HG02678 (cell line): ENCODE data around the gene CLSTN2.

Experiments
- ATAC-seq: cut with Tn5 transposase; IDR thresholded peaks from one replicate; pipeline ENCODE4 v1.9.1; 2021; ENCODE audit warnings: mild to moderate bottlenecking, moderate library complexity; ENCODE audit not compliant: unreplicated experiment

CLSTN2 gene

GRCh38 chr3:140368223-140368811 lies 433.3 kb downstream of the CLSTN2 start:
- no peak for ATAC-seq

- ATAC-seq: no peak
Observed at GRCh38 chr3:140370686-140371085, 435.7 kb downstream of the CLSTN2 start.

GRCh38 chr3:140373234-140373633 lies 438.2 kb downstream of the CLSTN2 start:
- no peak for ATAC-seq

GRCh38 chr3:140375002-140375401 lies 440.0 kb downstream of the CLSTN2 start:
- no peak for ATAC-seq

GRCh38 chr3:140376136-140376889 lies 441.3 kb downstream of the CLSTN2 start:
- no peak for ATAC-seq

GRCh38 chr3:140377644-140378043 lies 442.7 kb downstream of the CLSTN2 start:
- ATAC-seq: no peak

GRCh38 chr3:140378571-140379340 lies 443.8 kb downstream of the CLSTN2 start:
- ATAC-seq: no peak

GRCh38 chr3:140384028-140384771 lies 449.2 kb downstream of the CLSTN2 start:
- no peak for ATAC-seq

- ATAC-seq: no peak
Observed at GRCh38 chr3:140384876-140385275, 449.9 kb downstream of the CLSTN2 start.

- no peak for ATAC-seq
Observed at GRCh38 chr3:140386357-140387100, 451.5 kb downstream of the CLSTN2 start.

GRCh38 chr3:140387244-140387643 lies 452.3 kb downstream of the CLSTN2 start:
- no peak for ATAC-seq

GRCh38 chr3:140388202-140388922 lies 453.4 kb downstream of the CLSTN2 start:
- ATAC-seq: no peak

GRCh38 chr3:140391061-140391460 lies 456.1 kb downstream of the CLSTN2 start:
- ATAC-seq: no peak

- ATAC-seq: no peak
Observed at GRCh38 chr3:140394488-140395133, 459.6 kb downstream of the CLSTN2 start.

GRCh38 chr3:140395134-140396075 lies 460.4 kb downstream of the CLSTN2 start:
- no peak for ATAC-seq

GRCh38 chr3:140396110-140396509 lies 461.1 kb downstream of the CLSTN2 start:
- no peak for ATAC-seq

GRCh38 chr3:140397847-140398246 lies 462.9 kb downstream of the CLSTN2 start:
- ATAC-seq: peak; percentile 52

GRCh38 chr3:140398387-140398786 lies 463.4 kb downstream of the CLSTN2 start:
- ATAC-seq: no peak
